Measurements from ENCODE around the gene SLC22A14. TPM values are rescaled to one million over a fixed set of nuclear protein-coding genes. Genes with fewer than 3 reads are reported as not detected.
A peak's percentile ranks its signal among the peaks of the same experiment; 100 is the strongest.

The SLC22A14 gene
- total RNA-seq, 1 donor from 2014 or later = 0.46 TPM

- DNase-seq (ENCODE audit: low spot score) = no peak
Observed at GRCh38 chr3:38345879-38346586, 63.9 kb downstream of the SLC22A14 start.

DNA sequence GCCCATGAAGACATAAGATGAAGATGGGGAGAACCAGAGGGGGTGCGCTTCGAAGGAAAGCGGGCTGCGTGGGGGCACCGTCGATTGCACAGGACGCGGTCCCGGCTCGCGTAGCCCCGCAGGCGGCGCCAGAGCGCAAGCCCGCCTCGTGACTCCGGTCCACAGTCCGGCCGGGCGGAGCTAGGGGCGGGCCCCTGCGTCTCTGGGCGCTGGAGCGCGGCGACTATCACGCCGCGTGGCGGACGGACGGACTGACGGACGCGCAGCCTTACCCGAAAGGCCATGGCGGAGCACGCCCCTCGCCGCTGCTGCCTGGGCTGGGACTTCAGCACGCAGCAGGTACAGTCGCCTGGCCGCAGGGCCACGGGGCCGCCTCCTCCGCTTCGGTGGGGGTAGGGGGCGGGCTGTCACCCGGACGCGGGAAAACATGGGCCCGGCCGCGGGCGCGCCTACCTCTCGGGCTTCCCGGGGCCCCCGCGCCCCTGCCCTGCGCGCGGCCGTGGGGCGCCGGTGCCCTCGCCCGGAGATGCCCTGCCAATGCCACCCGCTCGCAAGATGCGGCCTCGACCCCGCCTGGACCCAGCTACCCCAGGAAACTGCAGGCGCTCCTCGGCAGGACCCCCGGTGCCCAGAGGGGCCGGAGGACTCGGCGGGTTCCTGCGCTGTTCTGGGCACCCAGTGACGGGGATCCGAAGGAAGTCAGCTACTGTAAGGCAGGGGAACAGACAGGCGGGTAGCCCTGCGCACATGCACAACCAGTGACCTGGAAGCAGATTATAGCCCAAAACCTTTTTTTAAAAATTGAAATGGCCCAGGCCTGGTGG is 64.7 kb downstream of the SLC22A14 start, which contains the start of gene XYLB:
Gene XYLB, plus strand, starts transcription at position 199 of the 824 bp plus-strand sequence. Its CDS starts 84 bp downstream, at position 283.
- peak; percentile 85 for DNase-seq (ENCODE audit: low spot score)

DNA sequence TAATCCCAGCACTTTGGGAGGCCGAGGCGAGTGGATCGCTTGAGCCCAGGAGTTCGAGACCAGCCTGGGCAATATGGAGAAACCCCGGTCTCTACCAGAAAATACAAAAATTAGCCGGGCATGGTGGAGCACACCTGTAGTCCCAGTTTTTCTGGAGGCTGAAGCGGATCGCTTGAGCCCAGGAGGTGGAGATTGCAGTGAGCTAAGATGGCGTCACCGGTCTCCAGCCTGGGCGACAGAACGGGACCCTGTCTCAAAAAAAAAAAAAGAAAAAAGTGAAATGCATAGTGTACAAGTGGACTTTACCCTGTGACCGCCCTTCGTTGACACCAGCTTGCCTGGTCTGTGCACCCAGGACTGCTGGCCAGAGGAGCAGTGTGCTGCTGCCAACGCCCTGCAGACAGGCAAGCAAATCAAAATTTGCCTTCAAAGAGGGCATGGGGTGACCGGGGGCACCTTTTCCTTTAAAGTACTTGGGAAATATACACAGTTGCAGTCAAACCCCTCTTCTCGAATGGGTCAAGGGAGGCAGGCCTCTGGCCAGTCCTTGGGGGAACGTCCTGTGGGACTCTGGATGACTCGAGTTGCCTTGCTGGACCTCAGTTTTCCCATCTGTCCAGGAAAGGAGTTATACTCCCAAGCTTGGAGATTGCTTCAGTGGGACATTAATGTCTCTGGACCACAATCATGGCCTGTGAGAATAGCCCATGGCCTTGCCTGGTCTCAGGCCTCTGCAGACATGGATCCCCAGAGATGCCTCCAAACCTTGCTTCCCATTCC is 65.5 kb downstream of the SLC22A14 start:
- no peak for DNase-seq (ENCODE audit: low spot score)

DNA sequence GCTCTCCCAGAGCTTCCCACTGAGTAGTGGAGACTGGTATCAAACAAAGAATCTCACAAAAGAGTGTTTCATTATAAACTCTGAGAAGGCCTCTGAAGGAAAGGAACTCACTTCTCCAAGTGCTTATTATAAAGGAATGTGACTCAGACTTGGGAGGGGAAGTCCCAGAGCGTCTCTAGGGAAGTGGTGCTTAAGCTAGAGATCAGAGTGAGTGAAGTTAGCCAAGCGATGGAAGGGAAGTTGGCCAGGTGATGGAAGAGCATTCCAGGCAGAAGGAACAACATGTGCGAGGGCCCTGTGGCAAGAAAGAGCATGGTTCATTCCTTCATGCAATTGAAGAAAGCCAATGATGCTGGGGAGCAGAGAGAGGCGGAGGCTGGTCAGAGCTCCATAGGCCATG is 66.8 kb downstream of the SLC22A14 start:
- no peak for DNase-seq (ENCODE audit: low spot score)

DNA sequence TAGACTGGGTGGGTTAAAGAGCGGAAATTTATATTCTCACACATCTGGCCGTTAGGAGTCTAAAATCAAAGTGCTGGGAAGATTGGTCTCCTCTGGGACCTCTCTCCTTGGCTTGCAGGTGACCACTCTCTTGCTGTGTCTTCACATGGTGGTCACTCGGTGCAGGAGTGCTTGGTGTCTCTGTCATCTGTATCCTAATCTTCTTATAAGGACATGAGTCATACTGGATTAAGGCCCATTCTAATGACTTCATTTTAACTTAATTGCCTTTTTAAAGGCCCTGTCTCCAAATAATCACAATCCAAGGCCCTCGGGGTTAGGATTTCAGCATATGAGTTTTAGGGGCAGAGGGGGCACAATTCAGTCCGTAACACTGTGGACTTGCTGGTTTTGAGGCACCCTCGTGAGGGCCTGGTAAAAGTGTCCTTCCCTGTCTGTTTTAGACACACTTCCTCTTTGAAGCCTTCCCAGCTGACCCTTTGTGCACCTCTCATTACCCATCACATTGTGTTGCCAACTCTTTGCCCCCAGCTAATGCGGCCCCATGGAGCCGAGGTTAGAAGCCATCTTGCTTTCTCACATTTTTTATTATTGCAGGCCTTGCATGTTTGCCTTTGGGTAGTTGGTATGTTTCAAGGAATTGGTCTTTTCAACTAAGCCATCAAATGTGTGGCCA is 67.7 kb downstream of the SLC22A14 start:
- no peak for DNase-seq (ENCODE audit: low spot score)

DNA sequence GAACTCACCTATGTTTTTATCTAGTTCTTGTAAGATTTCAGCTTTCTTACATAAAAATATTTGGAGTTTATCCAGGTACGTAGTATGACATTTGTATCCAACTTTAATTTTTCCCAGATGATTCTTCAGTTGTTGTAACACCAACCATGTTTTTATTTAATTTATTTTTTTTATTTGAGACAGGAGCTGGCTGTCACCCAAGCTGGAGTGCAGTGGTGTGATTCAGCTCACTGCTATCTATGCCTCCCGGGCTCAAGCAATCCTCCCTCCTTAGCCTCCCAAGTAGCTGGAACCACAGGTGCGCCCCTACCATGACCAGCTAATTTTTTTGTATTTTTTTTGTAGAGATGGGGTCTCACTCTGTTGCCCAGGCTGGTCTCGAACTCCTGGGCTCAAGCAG is 71.1 kb downstream of the SLC22A14 start:
- no peak for DNase-seq (ENCODE audit: low spot score)

GRCh38 chr3:38354588-38355330 is 72.7 kb downstream of the SLC22A14 start:
- no peak for DNase-seq (ENCODE audit: low spot score)

- no peak for DNase-seq (ENCODE audit: low spot score)
Observed at GRCh38 chr3:38359038-38359437, 76.9 kb downstream of the SLC22A14 start.

DNA sequence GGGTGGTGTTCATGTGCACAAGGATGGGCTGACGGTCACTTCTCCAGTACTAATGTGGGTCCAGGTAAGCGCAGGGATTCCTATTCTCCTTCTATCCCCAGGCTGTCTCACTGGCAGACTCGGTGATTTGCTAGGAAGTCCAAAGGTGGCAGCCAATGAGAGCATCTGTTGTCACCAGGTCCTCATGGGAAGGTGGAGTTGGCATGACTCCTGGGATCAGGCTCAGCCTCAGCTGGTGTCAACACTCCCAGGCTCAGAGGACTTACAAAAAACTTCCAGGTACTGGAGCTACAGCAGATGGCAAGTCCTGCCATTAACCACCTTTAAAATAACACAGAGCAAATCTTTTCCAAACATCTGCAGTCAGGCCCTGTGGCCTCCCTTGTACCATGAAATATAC is 78.3 kb downstream of the SLC22A14 start:
- DNase-seq (ENCODE audit: low spot score) = no peak

- DNase-seq (ENCODE audit: low spot score) = no peak
Observed at GRCh38 chr3:38361496-38361895, 79.4 kb downstream of the SLC22A14 start.

GRCh38 chr3:38362825-38363224 is 80.7 kb downstream of the SLC22A14 start:
- DNase-seq (ENCODE audit: low spot score) = no peak

DNA sequence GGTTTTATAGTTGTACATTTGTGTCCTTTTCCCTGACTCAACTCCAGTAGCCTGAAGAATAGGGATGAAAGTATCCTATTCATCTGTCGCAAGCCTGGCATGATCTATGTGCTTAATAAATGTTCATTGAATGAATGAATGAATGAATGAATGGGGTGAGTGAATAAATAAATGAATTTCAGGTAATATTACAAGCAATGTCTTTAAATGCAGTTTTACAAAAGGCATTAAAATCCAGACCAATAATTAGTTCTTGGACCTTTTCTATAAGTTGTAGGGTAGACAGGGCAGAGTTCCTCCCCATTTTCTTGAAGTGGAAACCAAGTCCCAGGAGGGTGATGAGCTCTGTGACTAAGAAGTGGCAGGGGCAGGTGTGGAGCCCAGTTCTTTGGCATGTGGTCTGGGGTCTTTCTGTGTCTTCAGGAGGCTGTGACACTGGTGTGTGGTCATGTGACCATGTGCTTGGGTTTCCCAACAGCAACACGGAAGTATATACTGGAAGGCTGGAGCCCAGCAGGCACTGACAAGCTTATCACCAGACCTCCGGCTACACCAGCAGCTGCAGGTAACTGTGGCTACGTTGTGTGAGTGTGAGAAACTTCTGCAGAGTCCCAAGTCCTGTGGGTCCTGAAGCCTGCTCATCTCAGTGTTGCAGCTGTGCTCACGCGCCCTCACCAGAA is 82.8 kb downstream of the SLC22A14 start:
- no peak for DNase-seq (ENCODE audit: low spot score)

DNA sequence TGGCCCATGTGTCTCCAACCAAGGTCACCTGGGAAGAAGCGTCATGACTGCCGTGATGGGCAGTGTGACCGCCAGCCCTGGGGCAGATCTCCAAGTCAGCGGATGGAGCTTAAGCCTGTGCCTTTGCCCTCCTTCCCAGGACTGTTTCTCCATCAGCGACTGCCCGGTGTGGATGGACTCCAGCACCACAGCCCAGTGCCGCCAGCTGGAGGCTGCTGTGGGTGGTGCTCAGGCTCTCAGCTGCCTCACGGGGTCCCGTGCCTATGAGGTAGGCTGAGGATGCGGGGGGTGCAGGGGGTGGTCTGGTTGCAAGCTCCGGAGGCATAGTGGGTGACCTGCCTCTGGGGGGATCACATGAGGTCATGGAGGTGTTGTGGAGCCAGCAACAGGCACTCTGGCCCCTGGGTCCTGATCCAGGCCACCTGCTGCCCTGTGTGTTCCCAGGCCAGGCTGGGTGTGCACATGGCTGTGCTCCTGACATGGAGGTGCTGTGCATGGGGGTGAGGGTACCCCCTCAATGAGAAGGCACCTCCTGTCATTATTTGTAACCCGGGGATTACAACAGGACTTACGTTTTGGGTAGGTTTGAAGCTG is 83.5 kb downstream of the SLC22A14 start:
- DNase-seq (ENCODE audit: low spot score) = no peak

DNA sequence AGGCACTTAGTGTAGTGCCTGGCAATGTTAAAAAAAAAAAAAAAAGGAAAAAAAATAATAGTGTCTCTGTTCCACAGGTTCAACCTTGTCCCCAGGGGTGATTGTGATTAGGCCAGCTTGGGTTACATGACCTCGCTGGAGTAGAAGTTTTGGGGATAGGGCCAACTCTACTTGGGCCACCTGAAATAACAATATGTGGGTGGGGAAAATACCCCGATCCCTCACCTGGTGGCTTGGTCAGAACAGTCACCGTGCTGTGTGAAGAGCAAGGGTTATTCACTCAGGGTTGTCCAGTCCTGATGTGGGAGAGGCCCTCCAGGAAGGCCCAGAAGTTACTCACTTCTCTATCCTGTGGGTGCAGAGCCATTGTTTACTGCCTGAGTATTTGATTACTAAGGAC is 84.0 kb downstream of the SLC22A14 start:
- DNase-seq (ENCODE audit: low spot score) = no peak

- no peak for DNase-seq (ENCODE audit: low spot score)
Observed at GRCh38 chr3:38367779-38368178, 85.7 kb downstream of the SLC22A14 start.

Other genes starting within 250 kb of the SLC22A14 start
- 4.7 TPM for gene DLEC1, start 243.1 kb upstream of the SLC22A14 start, total RNA-seq
- gene ACAA1, start 145.2 kb upstream of the SLC22A14 start, total RNA-seq = 135 TPM
- gene MYD88, start 143.6 kb upstream of the SLC22A14 start, total RNA-seq = 35.2 TPM
- gene OXSR1, start 116.8 kb upstream of the SLC22A14 start, total RNA-seq = 36.7 TPM
- gene SLC22A13, start 16.5 kb upstream of the SLC22A14 start, total RNA-seq = 0.95 TPM
- gene XYLB, start 64.5 kb downstream of the SLC22A14 start, total RNA-seq = 5.8 TPM
- gene ACVR2B, start 171.6 kb downstream of the SLC22A14 start, total RNA-seq = 8.6 TPM
- 11.5 TPM for gene EXOG, start 214.0 kb downstream of the SLC22A14 start, total RNA-seq